GM12878 (cell line): Measurements from ENCODE around the gene SLC13A2. TPM values are rescaled to one million over a fixed set of nuclear protein-coding genes. Genes with fewer than 3 reads are reported as not detected.

Experiments used
- CBFB ChIP-seq: IDR thresholded peaks from 2 replicates; pipeline ENCODE4 v1.6.1; 2016; ENCODE audit warnings: antibody characterized with exemption, low read depth
- CHD2 ChIP-seq: IDR thresholded peaks from 2 replicates; pipeline ENCODE4 v1.6.1; 2011; ENCODE audit warnings: low read depth, low read length, improper control_type of control experiment, borderline replicate concordance
- CREM ChIP-seq: IDR thresholded peaks from 2 replicates; pipeline ENCODE4 v1.6.1; 2014; ENCODE audit warnings: antibody characterized with exemption, low read depth
- GATAD2B ChIP-seq: fragments of 450-650 bp; conservative IDR thresholded peaks from 2 replicates; pipeline ENCODE4 v1.6.1; 2017; ENCODE audit warnings: low read depth, mild to moderate bottlenecking, moderate library complexity
- KDM1A ChIP-seq: fragments of 200-600 bp; sonication (generic); IDR thresholded peaks from 2 replicates; pipeline ENCODE4 v1.6.1; 2016; ENCODE audit warnings: borderline replicate concordance
- NFXL1 ChIP-seq: fragments of 450-650 bp; IDR thresholded peaks from 2 replicates; pipeline ENCODE4 v1.6.1; 2017; ENCODE audit warnings: antibody characterized with exemption, mild to moderate bottlenecking, borderline replicate concordance
- NRF1 ChIP-seq: conservative IDR thresholded peaks from 2 replicates; pipeline ENCODE4 v1.6.1; 2011; ENCODE audit warnings: mild to moderate bottlenecking, low read depth, low read length, improper control_type of control experiment
- PAX8 ChIP-seq: fragments of 450-650 bp; IDR thresholded peaks from 2 replicates; pipeline ENCODE4 v1.6.1; 2017; ENCODE audit warnings: mild to moderate bottlenecking, moderate library complexity
- POU2F2 ChIP-seq: IDR thresholded peaks from 3 replicates; pipeline ENCODE4 v1.6.1; 2011; ENCODE audit warnings: low read depth, mild to moderate bottlenecking, low read length, borderline replicate concordance
- RCOR1 ChIP-seq: conservative IDR thresholded peaks from 2 replicates; pipeline ENCODE4 v1.6.1; 2012; ENCODE audit warnings: low read depth, low read length, improper control_type of control experiment
- RELA ChIP-seq: fragments of 450-650 bp; IDR thresholded peaks from 2 replicates; pipeline ENCODE4 v1.8.0; 2014; ENCODE audit warnings: borderline replicate concordance; ENCODE audit not compliant: partially characterized antibody
- SMAD5 ChIP-seq: IDR thresholded peaks from 2 replicates; pipeline ENCODE4 v1.6.1; 2016; ENCODE audit warnings: antibody characterized with exemption, low read depth
- SMARCA5 ChIP-seq: fragments of 450-650 bp; IDR thresholded peaks from 2 replicates; pipeline ENCODE4 v1.6.1; 2017; ENCODE audit warnings: mild to moderate bottlenecking
- SP1 ChIP-seq: IDR thresholded peaks from one replicate; pipeline ENCODE4 v1.6.1; 2011; ENCODE audit warnings: low read depth, low read length
- ZNF207 ChIP-seq: fragments of 450-650 bp; IDR thresholded peaks from 2 replicates; pipeline ENCODE4 v1.6.1; 2014; ENCODE audit warnings: antibody characterized with exemption, mild to moderate bottlenecking, borderline replicate concordance
- polyA plus RNA-seq, 11 experiments: library from polyadenylated mRNA; depleted of rRNA in 4 of 11; unstranded in 6 of 11; stranded (reverse) in 5 of 11; fragments of >200 nt; fragmentation: Nextera tagmentation in 4 of 11; fragmentation: Illumina TruSeq in 1 of 11; extraction: Ambion mirVana in 4 of 11; extraction: Trizol in 1 of 11; gene quantifications; 1 replicate in 1 of 11; 2 replicates in 10 of 11; pipeline versions ENCODE4 v1.2.1 to v1.2.3, GENCODE V29; 2011 to 2016; ENCODE audit warnings: inconsistent platforms in 2 of 11, missing spikeins in 2 of 11, low read depth in 1 of 11
- total RNA-seq, 4 experiments: library from RNA; depleted of rRNA in 3 of 4; stranded (reverse); fragments of >200 nt in 3 of 4; fragmentation: Illumina TruSeq in 1 of 4; extraction: Trizol in 1 of 4; gene quantifications; 2 replicates each; pipeline versions ENCODE4 v1.2.1 to v1.2.3, GENCODE V29; 2013 to 2021
- TF ChIP-seq, protein P1 (sequence below): fragments of 150-350 bp; IDR thresholded peaks from 2 replicates; pipeline ENCODE4 v1.6.1; 2014; ENCODE audit warnings: mild to moderate bottlenecking, low read depth, low read length
- TF ChIP-seq, protein P2 (sequence below): fragments of 450-650 bp; IDR thresholded peaks from 2 replicates; pipeline ENCODE4 v1.6.1; 2016; ENCODE audit warnings: mild to moderate bottlenecking
- TF ChIP-seq, protein P3 (sequence below): fragments of 450-650 bp; formaldehyde crosslinking; IDR thresholded peaks from 2 replicates; pipeline ENCODE4 v1.5.0; 2022; ENCODE audit warnings: mild to moderate bottlenecking, missing genetic modification characterization
- TF ChIP-seq, protein P4 (sequence below): fragments of 450-650 bp; IDR thresholded peaks from 2 replicates; pipeline ENCODE4 v1.6.1; 2018; ENCODE audit warnings: borderline replicate concordance, mild to moderate bottlenecking; ENCODE audit not compliant: partially characterized antibody

SLC13A2 gene
- total and polyA plus RNA-seq, 10 of the 15 experiments (the other 5 are each of a cell fraction or from before 2014, with no cell fraction given): 0.03 to 0.13 (median 0.05) TPM; not detected in 6

DNA sequence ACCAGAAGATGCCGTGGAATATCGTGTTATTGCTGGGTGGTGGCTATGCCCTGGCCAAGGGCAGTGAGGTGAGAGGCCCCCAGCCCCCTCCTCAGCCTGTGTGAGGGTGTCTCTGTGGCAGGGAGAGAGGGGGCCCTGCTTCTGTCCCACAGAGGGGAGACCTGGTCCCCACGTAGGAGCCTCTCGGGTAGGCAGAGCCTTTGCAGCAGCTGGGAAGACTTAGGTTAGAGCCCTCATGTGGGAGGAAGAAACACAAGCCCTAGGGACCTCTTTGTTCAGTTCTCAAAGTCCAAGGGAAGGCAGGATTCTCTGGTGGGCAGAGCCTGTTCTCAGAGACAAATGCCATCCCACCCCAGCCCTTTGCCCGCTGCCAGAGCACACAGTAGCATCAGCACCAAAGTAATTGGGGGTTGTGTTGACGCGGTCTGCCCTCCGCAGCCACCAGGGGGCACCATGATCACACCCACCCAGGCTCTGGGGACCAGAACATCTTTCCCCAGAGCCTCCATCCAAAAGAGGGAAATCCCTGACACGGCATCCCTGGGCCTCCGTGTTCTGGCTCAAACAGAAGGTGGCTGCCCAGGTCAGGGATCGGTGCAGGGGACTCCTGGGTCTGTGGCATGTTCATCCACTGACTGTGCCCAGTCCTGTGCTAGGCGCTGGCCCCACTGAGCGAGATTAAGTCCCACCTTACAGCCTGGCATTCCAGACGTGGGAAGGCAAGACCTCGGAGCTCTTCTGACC, 21.2 kb downstream of the SLC13A2 start (continued):
- TF ChIP-seq, protein P1, sequence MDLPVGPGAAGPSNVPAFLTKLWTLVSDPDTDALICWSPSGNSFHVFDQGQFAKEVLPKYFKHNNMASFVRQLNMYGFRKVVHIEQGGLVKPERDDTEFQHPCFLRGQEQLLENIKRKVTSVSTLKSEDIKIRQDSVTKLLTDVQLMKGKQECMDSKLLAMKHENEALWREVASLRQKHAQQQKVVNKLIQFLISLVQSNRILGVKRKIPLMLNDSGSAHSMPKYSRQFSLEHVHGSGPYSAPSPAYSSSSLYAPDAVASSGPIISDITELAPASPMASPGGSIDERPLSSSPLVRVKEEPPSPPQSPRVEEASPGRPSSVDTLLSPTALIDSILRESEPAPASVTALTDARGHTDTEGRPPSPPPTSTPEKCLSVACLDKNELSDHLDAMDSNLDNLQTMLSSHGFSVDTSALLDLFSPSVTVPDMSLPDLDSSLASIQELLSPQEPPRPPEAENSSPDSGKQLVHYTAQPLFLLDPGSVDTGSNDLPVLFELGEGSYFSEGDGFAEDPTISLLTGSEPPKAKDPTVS: no peak
- TF ChIP-seq PAX8: no peak
- TF ChIP-seq GATAD2B: no peak
- TF ChIP-seq SMARCA5: peak; percentile 77; the same call in 1 of the 2 replicates
- TF ChIP-seq CBFB: no peak
- TF ChIP-seq, protein P2, sequence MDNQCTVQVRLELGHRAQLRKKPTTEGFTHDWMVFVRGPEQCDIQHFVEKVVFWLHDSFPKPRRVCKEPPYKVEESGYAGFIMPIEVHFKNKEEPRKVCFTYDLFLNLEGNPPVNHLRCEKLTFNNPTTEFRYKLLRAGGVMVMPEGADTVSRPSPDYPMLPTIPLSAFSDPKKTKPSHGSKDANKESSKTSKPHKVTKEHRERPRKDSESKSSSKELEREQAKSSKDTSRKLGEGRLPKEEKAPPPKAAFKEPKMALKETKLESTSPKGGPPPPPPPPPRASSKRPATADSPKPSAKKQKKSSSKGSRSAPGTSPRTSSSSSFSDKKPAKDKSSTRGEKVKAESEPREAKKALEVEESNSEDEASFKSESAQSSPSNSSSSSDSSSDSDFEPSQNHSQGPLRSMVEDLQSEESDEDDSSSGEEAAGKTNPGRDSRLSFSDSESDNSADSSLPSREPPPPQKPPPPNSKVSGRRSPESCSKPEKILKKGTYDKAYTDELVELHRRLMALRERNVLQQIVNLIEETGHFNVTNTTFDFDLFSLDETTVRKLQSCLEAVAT: no peak
- TF ChIP-seq, protein P3, sequence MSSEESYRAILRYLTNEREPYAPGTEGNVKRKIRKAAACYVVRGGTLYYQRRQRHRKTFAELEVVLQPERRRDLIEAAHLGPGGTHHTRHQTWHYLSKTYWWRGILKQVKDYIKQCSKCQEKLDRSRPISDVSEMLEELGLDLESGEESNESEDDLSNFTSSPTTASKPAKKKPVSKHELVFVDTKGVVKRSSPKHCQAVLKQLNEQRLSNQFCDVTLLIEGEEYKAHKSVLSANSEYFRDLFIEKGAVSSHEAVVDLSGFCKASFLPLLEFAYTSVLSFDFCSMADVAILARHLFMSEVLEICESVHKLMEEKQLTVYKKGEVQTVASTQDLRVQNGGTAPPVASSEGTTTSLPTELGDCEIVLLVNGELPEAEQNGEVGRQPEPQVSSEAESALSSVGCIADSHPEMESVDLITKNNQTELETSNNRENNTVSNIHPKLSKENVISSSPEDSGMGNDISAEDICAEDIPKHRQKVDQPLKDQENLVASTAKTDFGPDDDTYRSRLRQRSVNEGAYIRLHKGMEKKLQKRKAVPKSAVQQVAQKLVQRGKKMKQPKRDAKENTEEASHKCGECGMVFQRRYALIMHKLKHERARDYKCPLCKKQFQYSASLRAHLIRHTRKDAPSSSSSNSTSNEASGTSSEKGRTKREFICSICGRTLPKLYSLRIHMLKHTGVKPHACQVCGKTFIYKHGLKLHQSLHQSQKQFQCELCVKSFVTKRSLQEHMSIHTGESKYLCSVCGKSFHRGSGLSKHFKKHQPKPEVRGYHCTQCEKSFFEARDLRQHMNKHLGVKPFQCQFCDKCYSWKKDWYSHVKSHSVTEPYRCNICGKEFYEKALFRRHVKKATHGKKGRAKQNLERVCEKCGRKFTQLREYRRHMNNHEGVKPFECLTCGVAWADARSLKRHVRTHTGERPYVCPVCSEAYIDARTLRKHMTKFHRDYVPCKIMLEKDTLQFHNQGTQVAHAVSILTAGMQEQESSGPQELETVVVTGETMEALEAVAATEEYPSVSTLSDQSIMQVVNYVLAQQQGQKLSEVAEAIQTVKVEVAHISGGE (CRISPR knock-in tag): no peak
- TF ChIP-seq NRF1: no peak
- TF ChIP-seq, protein P4, sequence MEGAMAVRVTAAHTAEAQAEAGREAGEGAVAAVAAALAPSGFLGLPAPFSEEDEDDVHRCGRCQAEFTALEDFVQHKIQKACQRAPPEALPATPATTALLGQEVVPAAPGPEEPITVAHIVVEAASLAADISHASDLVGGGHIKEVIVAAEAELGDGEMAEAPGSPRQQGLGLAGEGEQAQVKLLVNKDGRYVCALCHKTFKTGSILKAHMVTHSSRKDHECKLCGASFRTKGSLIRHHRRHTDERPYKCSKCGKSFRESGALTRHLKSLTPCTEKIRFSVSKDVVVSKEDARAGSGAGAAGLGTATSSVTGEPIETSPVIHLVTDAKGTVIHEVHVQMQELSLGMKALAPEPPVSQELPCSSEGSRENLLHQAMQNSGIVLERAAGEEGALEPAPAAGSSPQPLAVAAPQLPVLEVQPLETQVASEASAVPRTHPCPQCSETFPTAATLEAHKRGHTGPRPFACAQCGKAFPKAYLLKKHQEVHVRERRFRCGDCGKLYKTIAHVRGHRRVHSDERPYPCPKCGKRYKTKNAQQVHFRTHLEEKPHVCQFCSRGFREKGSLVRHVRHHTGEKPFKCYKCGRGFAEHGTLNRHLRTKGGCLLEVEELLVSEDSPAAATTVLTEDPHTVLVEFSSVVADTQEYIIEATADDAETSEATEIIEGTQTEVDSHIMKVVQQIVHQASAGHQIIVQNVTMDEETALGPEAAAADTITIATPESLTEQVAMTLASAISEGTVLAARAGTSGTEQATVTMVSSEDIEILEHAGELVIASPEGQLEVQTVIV: no peak
- 0 out of 2 replicates have a peak, but pooled peaks have one; percentile 18 for TF ChIP-seq CHD2
- no peak for TF ChIP-seq SMAD5
- TF ChIP-seq RCOR1: peak; percentile 77; the same call in 1 of the 2 replicates
- TF ChIP-seq ZNF207: no peak
- TF ChIP-seq CREM: peak; percentile 83
- TF ChIP-seq RELA: peak; percentile 75
- no peak for TF ChIP-seq NFXL1
- no peak for TF ChIP-seq SP1
- TF ChIP-seq POU2F2: no peak
- TF ChIP-seq KDM1A: no peak
